Activated CD8-positive, alpha-beta T cell treated with anti-CD3 and anti-CD28 coated beads for 36 hours (primary cell): ENCODE data around the gene SLC25A36. TPM values are rescaled to one million over a fixed set of nuclear protein-coding genes. Genes with fewer than 3 reads are reported as not detected.
"Not testable (repeated sequence)": the region's sequence is repeated elsewhere in the genome, so short reads cannot be mapped to it uniquely, and the experiment has no call there.

Experiments
- ATAC-seq: fragments of 200-7000 bp; cut with Tn5 transposase; one replicate; pipeline ENCODE4 v1.10.0; 2021; ENCODE audit warnings: mild to moderate bottlenecking, moderate library complexity
- CTCF ChIA-PET: fragments of 350-600 bp; sonication (Branson Sonifier 250); formaldehyde crosslinking; loops from one replicate; lab custom pipeline; 2021; ENCODE audit warnings: antibody characterized with exemption; lab: Charles Lee
- POLR2A ChIA-PET: fragments of 350-600 bp; sonication (Branson Sonifier 250); formaldehyde crosslinking; loops from one replicate; lab custom pipeline; 2021; ENCODE audit warnings: antibody characterized with exemption; lab: Charles Lee
- DNase-seq: peaks from one replicate; pipeline ENCODE4 v3.0.0-alpha.2; 2020
- H3K27ac Mint-ChIP-seq: one replicate; pipeline ENCODE4 v1.8.0; 2021; ENCODE audit warnings: mild to moderate bottlenecking, mixed read lengths
- H3K27me3 Mint-ChIP-seq: one replicate; pipeline ENCODE4 v1.8.0; 2021; ENCODE audit warnings: mixed read lengths
- H3K36me3 Mint-ChIP-seq: one replicate; pipeline ENCODE4 v1.8.0; 2021; ENCODE audit warnings: low read depth, mixed read lengths
- H3K4me1 Mint-ChIP-seq: one replicate; pipeline ENCODE4 v1.8.0; 2021; ENCODE audit warnings: low read depth, mixed read lengths
- H3K4me3 Mint-ChIP-seq: one replicate; pipeline ENCODE4 v1.8.0; 2021; ENCODE audit warnings: mild to moderate bottlenecking, moderate library complexity, mixed read lengths
- H3K9me3 Mint-ChIP-seq: one replicate; pipeline ENCODE4 v1.8.0; 2021; ENCODE audit warnings: mixed read lengths
- intact Hi-C: fragments of 100-400 bp; cut with micrococcal nuclease; formaldehyde crosslinking; loops from one replicate; pipeline ENCODE4 v1.10.0; 2022
- total RNA-seq, 2 experiments: library from RNA; stranded (reverse); gene quantifications; one replicate each; pipeline ENCODE4 v1.2.3, GENCODE V29; 2021
- TF ChIP-seq, protein P1 (sequence below): fragments of 200-600 bp; IDR thresholded peaks from one replicate; pipeline ENCODE4 v1.8.0; 2022; ENCODE audit warnings: antibody characterized with exemption, mild to moderate bottlenecking

Gene SLC25A36
- total RNA-seq, 2 experiments from 2014 or later, result 102 to 106 TPM

GRCh38 chr3:140980663-140981062 is 39.0 kb downstream of the SLC25A36 start:
- ATAC-seq (no peak), DNase-seq (no peak)
- TF ChIP-seq, protein P1, sequence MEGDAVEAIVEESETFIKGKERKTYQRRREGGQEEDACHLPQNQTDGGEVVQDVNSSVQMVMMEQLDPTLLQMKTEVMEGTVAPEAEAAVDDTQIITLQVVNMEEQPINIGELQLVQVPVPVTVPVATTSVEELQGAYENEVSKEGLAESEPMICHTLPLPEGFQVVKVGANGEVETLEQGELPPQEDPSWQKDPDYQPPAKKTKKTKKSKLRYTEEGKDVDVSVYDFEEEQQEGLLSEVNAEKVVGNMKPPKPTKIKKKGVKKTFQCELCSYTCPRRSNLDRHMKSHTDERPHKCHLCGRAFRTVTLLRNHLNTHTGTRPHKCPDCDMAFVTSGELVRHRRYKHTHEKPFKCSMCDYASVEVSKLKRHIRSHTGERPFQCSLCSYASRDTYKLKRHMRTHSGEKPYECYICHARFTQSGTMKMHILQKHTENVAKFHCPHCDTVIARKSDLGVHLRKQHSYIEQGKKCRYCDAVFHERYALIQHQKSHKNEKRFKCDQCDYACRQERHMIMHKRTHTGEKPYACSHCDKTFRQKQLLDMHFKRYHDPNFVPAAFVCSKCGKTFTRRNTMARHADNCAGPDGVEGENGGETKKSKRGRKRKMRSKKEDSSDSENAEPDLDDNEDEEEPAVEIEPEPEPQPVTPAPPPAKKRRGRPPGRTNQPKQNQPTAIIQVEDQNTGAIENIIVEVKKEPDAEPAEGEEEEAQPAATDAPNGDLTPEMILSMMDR, result no peak
- H3K9me3 Mint-ChIP-seq, result peaks cover 6% of the 10 kb centered on the region
- peaks cover 18% of the 10 kb centered on the region for H3K36me3 Mint-ChIP-seq
- no peak overlapping the region for H3K27ac Mint-ChIP-seq
- H3K4me1 Mint-ChIP-seq, result no peaks in the 10 kb centered on the region
- no peak overlapping the region for H3K4me3 Mint-ChIP-seq
- intact Hi-C loops, result no loop called here
- H3K27me3 Mint-ChIP-seq, result no peaks in the 10 kb centered on the region
- ChIA-PET CTCF (no interaction called here), POLR2A (no interaction called here)

GRCh38 chr3:140987792-140988191 is 46.2 kb downstream of the SLC25A36 start:
- H3K27ac Mint-ChIP-seq, ATAC-seq, POLR2A ChIA-PET, H3K4me1 Mint-ChIP-seq, intact Hi-C loops, DNase-seq, H3K27me3 Mint-ChIP-seq, H3K36me3 Mint-ChIP-seq, H3K4me3 Mint-ChIP-seq, CTCF ChIA-PET: not testable (repeated sequence)
- peaks cover 16% of the 10 kb centered on the region for H3K9me3 Mint-ChIP-seq

DNA sequence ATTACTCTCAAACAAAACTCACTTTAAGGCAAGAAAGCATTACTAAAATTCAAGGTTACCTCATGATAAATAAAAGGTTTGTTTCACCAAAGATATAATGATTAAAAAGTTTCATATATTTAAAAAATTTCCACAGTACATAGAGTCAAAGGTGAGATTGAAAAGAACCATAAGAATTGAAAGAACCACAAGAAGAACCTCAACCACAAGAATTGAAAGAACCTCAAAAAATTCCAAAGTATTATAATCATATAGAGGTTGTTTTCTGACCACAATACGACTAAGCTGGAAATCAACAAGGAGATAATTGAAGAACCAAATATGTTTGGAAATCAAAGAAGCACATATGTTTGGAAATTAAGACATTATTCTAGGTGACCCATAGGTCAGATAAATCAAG is 52.7 kb downstream of the SLC25A36 start:
- Mint-ChIP-seq H3K27ac (no peak overlapping the region), H3K9me3 (peaks cover 5% of the 10 kb centered on the region), H3K4me3 (no peak overlapping the region), H3K27me3 (peaks cover 3% of the 10 kb centered on the region), H3K4me1 (no peaks in the 10 kb centered on the region), H3K36me3 (no peaks in the 10 kb centered on the region)
- ATAC-seq (no peak), DNase-seq (no peak)
- intact Hi-C loops, result no loop called here
- TF ChIP-seq, protein P1, result no peak
- ChIA-PET CTCF (interaction anchor here (0.9 kb wide), 1 partner anchor 112 kb away, joined by 3 read pairs; no protein-coding TSS in a partner anchor), POLR2A (no interaction called here)

DNA sequence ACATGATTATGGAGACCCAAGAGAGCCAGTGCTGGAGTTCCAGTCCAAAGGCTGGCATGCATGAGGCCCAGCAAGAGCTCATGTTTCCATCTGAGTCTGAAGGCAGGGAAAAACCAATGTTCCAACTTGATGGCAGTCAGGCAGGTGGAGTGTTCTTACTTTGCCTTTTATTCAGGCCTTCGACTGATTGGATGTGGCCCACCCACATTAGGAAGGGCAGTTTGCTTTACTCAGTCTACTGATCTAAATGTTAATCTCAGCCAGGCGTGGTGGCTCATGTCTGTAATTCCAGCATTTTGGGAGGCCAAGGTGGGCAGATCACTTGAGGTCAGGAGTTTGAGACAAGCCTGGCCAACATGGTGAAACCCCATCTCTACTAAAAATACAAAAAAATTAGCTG is 53.2 kb downstream of the SLC25A36 start:
- H3K4me3 Mint-ChIP-seq, H3K9me3 Mint-ChIP-seq, intact Hi-C loops, DNase-seq, H3K36me3 Mint-ChIP-seq, ATAC-seq, H3K27me3 Mint-ChIP-seq, POLR2A ChIA-PET, H3K4me1 Mint-ChIP-seq, H3K27ac Mint-ChIP-seq: not testable (repeated sequence)
- CTCF ChIA-PET, result interaction anchor here (0.9 kb wide), 1 partner anchor 111 kb away, joined by 3 read pairs; no protein-coding TSS in a partner anchor

- POLR2A ChIA-PET, result no interaction called here
- TF ChIP-seq, protein P1, result no peak
- Mint-ChIP-seq H3K4me3 (no peak overlapping the region), H3K4me1 (peaks cover 6% of the 10 kb centered on the region), H3K36me3 (no peaks in the 10 kb centered on the region), H3K27me3 (peaks cover 1% of the 10 kb centered on the region), H3K9me3 (peaks cover 5% of the 10 kb centered on the region), H3K27ac (no peak overlapping the region)
- CTCF ChIA-PET, result no interaction called here
- intact Hi-C loops, result no loop called here
- ATAC-seq, result no peak
- DNase-seq, result no peak
These were observed 54.2 kb downstream of the SLC25A36 start for GRCh38 chr3:140995881-140996280.

- CTCF ChIA-PET, result interaction anchor here (0.6 to 5.9 kb wide), 33 partner anchors 9 to 230 kb away, joined by 3 to 70 read pairs (median 4); no protein-coding TSS in a partner anchor
- ATAC-seq (peak; percentile 88), DNase-seq (peak; percentile 72)
- Mint-ChIP-seq H3K27ac (no peak overlapping the region), H3K9me3 (no peaks in the 10 kb centered on the region), H3K27me3 (peaks cover 1% of the 10 kb centered on the region), H3K4me1 (peaks cover 6% of the 10 kb centered on the region), H3K36me3 (no peaks in the 10 kb centered on the region), H3K4me3 (no peak overlapping the region)
- POLR2A ChIA-PET, result interaction anchor here (0.5 to 0.6 kb wide), 2 partner anchors 18 to 50 kb away, joined by 3 to 4 read pairs; no protein-coding TSS in a partner anchor
- intact Hi-C loops, result loop anchor here (2.0 to 5.0 kb wide), 2 partner anchors 107 to 193 kb away; no protein-coding TSS in a partner anchor
- TF ChIP-seq, protein P1, result peak; percentile 81
These were observed 58.5 kb downstream of the SLC25A36 start for GRCh38 chr3:141000027-141000663.
